ENCODE measurements around the gene SEC11A.
A peak's percentile ranks its signal among the peaks of the same experiment; 100 is the strongest.

The SEC11A gene

DNA sequence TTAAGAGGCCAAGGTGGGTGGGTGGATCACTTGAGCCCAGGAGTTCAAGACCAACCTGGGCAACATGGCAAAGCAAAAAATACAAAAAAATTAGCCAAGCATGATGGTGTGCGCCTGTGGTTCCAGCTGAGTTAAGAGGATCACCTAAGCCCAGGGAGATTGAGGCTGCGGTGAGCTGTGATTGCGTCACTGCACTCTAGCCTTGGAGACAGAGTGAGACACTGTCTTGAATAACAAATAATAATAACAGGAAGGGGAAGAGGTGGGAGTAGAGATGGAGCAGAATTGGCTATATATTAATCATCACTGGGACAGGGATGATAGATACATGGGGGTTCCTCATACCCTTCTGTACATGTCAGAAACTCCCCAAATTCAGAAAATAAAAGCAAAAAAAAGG, 34.1 kb downstream of the SEC11A start:
- DNase-seq (ENCODE audit: low read depth in 2 of 2), result peak in 1 of 2 donors; percentile 26

DNA sequence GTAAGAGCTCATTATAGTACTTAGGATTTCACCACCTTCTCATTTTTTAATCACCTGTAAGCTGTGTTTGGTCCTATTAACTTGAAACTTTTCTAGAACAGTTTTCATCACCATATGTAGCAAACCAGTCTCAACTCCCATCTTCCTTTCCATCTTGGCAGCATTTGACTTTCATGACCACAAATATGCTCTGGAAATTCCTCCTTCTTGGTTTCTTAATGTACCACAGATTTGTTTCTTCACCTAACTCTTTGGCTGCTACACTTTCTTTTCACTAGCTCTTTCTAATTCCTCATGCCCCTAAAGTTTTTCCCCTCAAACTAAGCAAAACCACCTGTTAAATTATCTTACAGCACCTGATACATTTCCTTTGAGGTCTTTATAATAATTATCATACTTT, 44.7 kb downstream of the SEC11A start:
- DNase-seq (ENCODE audit: low read depth in 2 of 2), result no peak

DNA sequence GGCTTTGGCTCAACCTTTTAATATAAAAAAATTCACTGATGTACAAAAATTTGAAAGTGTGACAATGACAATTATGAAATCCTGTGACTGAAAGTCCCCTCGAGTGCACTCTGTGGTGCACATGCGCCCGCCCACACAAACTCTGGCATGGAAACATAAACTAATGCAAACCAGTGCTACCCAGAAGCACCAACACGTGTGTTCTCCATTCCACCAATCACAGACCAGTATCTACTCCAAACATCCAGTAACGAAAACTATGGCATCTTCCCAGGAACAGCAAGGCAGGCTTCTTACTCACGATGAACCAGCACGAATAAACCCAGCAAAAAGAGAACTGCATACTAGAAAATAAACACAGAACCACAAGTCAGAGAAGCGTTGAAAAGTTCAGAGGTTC, 46.2 kb downstream of the SEC11A start:
- peak; percentile 49 for DNase-seq (ENCODE audit: low read depth in 2 of 2)

DNA sequence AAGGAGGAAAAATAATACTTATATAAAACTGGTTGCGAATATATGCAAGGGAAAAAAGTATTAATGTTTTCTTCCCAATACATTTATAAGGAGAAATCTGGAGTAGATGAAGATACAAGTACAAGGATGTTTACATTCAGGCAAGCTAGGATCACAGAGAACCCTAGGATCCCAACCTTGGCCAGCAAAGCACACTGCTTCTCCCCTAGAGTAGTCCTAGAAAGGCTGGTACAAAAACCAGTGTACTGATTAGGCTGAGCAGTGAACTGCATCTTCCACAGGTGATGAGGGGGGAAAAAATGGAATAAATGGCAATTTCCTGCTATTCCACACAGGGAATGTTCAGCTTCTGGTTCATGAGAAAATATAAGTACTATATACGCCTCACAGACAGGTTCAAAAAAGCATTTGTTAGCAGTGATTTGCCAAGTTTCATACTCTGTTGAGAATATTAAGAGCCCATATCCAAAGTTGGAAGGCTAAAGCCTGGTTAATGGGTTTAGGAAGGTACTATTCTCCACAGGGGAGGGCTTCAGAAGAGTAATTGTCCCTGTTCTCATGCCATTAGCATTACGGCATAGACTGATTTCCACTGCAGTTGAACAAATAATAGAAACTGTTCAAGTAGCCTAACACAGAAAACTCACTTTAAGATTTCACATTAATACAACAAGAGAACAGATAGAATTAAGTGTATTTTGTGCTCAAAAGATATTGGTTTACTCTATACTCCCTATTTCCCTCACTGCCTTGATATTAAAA, 47.5 kb downstream of the SEC11A start:
- no peak for DNase-seq (ENCODE audit: low read depth in 2 of 2)

DNA sequence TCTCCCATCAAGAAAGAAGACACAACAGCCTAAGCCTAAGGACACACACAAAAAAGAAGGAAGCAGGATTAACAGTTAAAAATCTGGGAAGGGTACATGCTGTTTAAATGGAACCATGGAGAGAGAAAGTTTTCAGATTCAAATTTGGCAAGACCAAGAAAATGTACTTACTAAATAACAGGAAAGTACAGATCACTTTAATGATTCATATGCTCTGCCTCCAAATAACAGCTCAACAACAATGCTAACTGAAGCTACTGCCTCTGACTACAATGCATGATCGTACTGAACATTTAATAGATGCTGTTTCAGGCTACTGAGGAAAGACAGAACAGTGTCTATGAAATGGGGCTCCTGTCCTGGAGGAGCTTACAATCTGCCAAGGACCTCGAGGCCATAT, 49.6 kb downstream of the SEC11A start:
- no peak for DNase-seq (ENCODE audit: low read depth in 2 of 2)

DNA sequence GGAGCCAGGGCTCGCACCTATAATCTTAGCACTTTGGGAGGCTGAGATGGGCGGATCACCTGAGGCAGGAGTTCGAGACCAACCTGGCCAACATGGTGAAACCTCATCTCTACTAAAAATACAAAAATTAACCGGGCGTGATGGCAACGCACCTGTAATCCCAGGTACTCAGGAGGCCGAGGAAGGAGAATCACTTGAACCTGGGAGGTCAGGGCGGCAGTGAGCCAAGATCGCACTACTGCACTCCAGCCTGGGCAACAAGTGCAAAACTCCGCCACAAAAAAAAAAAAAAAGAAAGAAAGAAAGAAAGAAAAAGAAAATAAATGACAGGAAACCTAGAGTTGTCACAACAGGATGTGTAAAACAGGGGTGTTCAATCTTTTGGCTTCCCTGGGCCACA, 54.9 kb downstream of the SEC11A start:
- DNase-seq (ENCODE audit: low read depth in 2 of 2), result no peak

DNA sequence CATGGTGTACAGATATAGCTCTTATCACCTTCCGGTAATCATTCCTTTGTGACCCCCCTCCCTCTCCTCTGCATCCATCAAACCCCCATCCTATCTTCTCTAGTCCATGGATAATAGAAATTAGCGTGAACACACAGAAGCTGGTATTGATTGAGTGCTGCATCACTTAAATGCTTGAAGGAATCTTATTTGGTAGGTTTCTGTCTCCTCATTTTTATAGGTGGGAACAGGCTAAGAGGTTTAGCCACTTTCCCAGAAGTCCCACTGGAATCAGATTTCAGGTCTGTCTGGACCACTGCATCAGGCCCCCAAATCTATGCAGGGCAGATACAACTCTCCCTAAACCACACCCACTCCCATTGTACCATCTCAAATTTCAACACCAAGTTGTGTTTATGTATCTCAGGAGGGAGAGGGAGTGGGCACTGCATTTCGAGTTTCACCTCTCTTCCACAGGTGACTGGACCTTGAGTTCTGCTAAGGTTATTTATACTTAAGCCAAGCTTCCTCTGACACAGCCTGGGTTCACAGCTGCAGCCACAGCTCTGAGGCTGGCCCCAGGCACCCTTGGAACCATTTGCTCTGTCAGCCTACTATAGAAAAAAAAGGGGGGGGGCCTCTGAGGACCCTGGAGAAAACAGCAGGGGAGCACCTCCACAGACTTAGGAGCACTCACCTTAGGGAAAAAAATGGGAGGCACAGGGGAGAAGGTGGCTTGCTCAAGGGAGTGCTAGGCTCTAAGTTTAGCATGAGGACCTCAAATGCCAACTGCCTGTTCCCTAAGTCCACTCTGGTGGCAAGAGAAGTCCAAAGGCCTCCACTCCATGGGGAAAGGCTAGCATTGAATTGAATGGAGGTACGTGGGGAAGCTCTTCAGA, 55.8 kb downstream of the SEC11A start:
- DNase-seq (ENCODE audit: low read depth in 2 of 2), result no peak

DNA sequence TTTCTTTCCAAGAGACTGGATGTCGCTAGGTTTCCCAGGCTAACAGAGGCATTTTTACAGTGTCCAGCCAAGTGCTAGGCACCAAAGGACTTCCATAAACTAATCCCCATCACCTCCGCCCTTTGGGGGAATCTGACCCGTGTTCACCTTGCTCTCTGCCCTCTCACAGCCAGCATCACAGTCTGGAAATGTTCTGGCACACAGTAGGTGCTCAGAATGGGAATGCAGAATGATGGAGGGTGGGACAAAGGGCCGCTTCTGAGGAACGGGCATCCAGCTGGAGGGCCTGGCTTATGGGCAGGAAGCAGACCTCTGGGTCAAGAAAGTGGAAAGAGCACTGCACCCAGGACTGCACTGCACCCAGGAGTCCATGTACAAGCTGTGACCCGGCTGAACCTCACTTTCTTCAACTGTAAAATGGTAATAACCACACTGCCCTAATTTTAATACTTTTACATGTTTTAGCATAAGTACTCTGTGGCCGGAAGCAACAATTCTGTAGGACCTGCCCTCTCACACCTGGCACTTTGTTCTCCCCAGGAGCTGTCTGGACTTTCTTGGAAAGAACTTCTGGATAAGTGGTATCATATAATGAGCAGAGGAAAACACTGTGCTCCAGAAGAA, 57.0 kb downstream of the SEC11A start:
- no peak for DNase-seq (ENCODE audit: low read depth in 2 of 2)

DNA sequence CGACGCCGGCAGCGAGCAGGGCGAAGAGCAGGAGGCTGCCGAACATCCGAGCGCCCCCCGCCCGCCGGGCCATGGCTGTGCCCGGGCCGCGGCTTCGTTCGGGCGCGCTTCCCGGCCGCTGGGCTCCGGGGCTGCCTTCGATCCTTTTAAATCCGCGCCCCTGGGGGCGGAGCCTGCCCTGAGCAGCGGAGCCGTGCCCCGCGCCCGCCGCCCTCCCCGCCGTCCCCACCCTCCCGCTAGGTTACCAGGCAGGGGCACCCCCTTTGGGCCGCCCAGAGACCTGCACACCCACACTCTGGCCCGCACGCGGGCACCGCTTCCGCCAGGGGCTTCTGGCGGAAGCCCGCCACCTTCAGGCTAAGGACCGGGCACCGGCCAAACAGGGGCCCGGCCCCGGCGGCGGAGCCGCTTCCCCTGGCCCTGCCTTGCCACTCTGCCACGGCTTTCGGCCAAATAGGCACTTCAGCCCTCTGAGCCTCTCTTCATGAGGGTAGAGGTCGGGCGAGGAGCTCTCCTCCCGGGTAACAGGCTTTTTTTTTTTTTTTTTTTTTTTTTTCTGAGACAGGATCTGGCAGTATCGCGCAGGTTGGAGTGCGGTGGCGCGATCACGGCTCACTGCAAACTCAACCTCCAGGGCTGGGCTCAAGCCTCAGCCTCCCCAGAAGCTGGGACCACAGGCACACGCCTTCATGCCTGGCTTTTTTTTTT, 57.7 kb downstream of the SEC11A start, which contains the start of gene NMB:
Gene NMB (minus strand): TSS at position 120 of the 708 bp plus-strand sequence. CDS start 47 bp downstream, at position 73.
- DNase-seq (ENCODE audit: low read depth in 2 of 2), result peak; percentile 75 to 76

DNA sequence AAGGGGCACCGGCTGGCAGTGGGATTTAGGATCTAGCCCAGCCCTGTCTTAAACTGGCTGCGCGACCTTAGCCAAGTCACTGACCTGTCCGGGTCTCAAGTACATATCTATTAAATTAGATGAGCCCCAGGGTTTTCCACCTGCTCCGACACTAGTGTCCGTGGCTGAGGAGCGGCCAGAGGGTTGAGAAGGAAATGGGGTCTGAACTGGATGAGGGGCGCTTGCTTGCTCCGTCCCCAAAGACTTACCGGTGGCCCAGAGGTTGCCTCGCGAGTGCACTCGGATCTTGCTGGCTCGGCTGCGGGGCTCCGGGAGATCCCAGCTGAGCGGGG, 58.2 kb downstream of the SEC11A start:
- DNase-seq (ENCODE audit: low read depth in 2 of 2), result no peak

DNA sequence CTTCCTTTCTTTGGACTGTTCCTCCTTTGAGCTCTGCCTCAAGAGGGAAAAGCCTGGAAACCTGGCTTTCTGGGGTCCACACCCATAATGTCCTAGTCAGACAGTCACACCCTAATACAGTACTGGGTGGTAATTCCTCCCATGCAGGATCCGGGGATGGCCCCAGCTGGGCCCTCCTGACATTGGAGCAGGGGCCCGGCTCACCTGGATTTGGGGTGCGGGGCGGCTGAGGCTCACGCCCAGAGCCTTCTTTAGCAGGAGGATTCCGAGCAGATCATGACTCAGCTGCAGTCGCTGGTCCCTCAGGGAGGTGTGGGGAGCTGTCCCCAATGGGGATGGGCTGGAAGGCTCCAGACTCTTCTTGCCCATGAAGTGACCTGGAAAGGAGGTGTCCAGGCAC, 59.0 kb downstream of the SEC11A start:
- no peak for DNase-seq (ENCODE audit: low read depth in 2 of 2)

DNA sequence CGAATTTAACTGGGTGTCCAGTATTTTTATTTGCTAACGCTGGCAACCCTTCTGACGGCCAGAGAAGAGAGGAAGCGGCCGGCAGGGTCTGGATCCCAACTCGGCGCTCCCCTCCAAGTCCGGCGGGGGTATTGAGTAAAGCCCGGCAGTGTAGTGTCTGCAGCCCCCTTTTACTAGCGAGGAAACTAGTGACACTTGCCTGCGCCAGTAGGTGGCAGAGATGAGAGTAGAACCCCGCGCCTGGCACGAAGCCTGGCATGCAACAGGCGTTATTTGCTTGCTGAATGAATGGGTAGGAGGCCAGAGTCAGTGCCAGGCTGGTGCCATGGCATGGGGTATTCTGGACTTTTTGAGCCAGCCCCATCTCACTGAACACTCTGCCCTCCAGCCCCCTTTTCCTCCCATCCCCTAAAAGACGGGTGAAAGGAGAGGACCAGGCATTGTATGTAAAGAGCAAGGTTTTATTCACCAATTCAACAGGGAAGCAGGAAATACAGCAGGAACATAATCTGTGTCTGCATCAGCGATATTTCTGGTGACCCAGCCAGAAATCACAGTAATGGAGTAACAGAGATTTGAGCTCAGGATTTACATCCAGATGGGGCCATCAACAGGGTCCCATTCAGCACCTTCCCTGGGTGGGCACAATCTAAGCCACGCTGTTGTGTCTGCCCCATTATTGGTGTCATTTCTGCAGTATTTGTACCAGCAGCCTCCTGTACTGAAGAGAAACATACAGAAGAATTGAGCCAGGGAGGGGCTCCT, 61.1 kb downstream of the SEC11A start:
- DNase-seq (ENCODE audit: low read depth in 2 of 2), result peak; percentile 60 to 70

DNA sequence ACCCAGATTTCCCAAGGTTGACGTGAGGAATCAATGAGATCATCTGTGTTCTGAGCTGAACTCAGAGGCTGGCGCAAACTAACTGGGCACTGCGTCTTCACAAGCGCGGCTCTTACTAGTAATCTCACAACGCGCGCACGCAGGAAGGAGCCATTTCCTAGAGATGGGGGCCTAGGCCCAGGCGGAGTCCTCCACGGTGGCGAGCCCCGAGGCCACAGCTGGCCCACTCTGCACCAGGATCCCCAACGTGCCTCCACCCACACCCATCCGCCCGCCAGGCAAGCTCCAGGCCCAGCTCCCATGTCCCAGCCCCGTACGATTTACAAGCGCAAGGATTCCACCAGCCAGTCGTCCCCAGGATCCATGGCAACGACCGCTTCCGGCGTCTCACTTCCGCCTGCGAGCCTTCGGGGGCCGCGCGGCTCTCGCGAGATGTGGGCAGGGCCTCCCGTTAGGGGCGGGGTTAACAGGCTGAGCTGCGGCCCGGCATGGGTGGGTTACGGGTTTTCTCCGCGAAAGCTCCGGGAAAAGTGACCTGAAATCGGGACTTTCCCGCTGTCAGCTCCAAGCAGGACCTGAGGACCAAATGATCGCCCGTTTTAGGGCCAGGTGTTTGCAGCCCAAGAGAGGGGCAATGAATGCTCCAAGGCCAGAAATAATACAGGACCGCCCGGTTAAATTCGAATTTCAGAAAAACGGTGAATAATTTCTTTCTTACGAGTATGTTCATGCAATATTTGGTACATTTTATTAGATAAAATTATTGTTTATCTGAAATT, 61.8 kb downstream of the SEC11A start, which contains the start of gene WDR73:
Gene WDR73 (minus strand): TSS at position 374 of the 779 bp plus-strand sequence. CDS start 9 bp downstream, at position 365.
- DNase-seq (ENCODE audit: low read depth in 2 of 2), result peak; percentile 94 to 96

DNA sequence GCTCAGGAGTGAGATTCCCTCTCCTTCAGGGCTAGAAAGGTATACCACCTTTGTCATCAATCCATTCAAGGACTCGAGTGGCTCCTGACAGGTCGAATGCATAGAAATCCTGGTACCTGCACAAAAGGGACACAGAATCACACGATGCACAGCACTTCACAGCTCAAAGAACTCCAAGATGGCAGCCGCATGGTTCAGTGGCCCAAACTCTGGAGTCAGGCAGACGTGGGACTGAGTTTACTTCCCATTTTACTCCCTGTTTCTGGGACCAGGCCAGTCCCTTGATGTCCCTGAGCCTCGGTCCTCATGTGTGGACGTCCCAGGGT, 62.4 kb downstream of the SEC11A start:
- no peak for DNase-seq (ENCODE audit: low read depth in 2 of 2)

DNA sequence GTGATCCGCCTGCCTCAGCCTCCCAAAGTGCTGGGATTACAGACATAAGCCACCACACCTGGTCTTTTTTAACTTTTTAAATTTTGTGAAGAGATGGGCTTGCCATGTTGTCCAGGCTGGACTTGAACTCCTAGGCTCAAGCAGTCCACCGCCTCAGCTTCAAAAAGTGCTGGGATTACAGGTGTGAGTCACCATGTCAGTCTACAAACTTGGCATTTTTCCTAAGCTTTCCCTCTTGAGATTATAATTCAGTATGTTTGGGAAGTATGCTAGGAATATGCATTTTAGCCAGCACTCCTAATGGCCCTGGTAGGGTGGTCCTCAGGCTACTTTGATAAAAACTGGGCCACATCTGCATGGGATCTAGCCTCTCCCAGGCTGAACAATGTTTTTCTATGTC, 66.2 kb downstream of the SEC11A start:
- no peak for DNase-seq (ENCODE audit: low read depth in 2 of 2)

DNA sequence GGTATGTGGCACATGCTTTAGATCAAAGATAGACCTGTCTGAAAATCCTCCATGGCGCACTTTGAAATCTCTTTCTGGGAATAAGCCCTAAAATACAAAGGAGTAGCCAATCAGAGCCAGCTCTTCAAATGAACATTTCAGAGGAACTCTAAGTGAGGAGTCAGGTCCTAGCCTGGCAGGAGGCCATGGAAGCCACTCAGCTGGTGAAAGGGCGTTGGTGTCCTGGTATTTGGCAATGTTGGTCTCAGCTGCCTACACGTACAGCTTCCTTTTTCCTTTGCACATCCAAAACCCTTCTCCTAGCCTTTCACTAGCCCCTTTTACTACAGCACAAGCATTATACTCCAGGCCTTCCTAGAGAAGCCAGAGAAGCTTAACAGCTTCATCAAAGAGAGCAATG, 67.4 kb downstream of the SEC11A start:
- DNase-seq (ENCODE audit: low read depth in 2 of 2), result no peak

DNA sequence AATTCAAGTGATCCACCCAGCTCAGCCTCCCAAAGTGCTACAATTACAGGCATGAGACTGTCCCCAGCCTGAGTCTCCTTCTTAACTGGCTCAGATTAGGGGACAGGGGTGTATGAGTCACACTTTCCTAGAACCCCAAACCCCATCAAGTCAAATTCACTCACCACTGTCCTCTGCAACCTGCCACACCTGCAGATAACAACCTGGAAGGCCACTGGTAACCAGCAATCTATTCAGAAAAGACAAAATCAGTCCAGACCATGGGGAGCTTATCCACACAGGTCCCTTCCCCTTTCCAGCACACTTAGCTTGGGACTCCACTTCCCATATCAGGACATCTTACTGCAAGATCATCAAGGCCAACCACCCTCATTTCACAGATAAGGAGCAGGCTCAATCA, 68.2 kb downstream of the SEC11A start:
- DNase-seq (ENCODE audit: low read depth in 2 of 2), result no peak

DNA sequence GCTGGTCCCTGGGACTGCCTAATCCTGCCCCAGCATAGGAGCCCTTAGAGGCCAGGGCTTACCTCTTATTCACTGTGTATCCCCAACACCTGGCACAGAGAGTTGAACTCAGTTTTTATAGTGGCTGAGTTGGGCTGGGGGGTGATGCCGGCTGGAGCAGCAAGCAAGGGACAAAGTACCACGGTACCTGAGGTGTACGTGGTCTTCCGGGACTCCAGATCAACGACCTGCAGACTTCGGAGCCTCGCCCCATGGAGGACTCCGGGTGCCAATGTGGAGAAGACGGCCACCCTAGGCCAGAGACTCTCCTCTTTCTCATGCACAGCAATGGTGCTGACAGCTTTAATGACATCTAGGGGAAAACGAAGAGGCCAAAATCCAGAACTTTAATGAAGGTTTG, 69.9 kb downstream of the SEC11A start:
- DNase-seq (ENCODE audit: low read depth in 2 of 2), result no peak

DNA sequence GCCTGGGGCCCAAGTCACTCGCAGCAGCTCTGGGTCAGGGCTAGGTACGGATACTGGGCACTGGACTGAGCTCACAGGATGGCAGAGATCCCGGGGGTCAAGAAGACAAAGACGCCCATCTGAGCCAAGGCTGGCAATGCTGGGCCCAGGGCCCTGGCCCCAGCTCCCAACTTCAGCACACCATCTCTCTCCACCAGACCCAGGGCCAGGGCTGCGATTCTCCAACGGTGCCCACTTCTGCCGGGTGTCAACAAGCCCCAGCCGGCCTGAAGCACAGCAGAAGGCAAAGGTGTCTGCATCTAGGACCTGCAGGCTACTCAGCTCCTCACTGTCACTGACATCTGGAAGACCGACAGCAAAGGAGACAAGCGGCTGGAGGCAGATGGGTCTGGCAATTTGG, 70.4 kb downstream of the SEC11A start:
- no peak for DNase-seq (ENCODE audit: low read depth in 2 of 2)

DNA sequence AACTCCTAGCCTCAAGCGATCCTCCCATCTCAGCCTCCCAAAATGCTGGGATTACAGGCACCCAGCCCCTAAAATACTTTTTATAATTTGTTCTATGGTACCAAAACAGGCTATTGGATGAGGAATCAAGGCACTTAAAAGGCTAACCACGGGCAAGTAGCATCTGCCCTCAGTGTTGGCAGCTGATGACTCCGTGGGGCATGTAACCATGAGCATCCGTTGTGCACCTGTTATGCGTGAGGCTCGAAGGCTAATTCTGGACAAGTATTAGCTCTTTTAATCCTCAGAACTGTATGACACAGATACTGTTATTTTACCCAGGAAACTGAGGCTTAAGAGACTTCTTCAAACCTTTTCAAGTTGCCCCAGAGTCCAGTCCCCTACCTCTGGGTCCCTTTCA, 72.1 kb downstream of the SEC11A start:
- no peak for DNase-seq (ENCODE audit: low read depth in 2 of 2)

All from stimulated activated CD8-positive, alpha-beta memory T cell treated with anti-CD3 and anti-CD28 coated beads, Interleukin-15, amount 100 ng/mL, for 48 hours (primary cell).